HCT116 (cell line): ENCODE results near the gene ABHD12B. TPM values are rescaled to one million over a fixed set of nuclear protein-coding genes. Genes with fewer than 3 reads are reported as not detected.

Source experiments
- ATAC-seq: fragments of 200-7000 bp; cut with Tn5 transposase; 2 replicates; pipeline ENCODE4 v1.9.1; 2020; ENCODE audit warnings: mild to moderate bottlenecking, moderate library complexity
- BruUV-seq: library from RNA; stranded (reverse); fragments of 400-500 nt; replicated peaks from 2 replicates; lab custom pipeline; 2021; lab: Mats Ljungman, UMichigan
- CTCF ChIA-PET: fragments of 300-600 bp; sonication (Branson Sonifier 250); formaldehyde crosslinking; loops from one replicate; lab custom pipeline; 2021; ENCODE audit warnings: antibody characterized with exemption; lab: Charles Lee
- POLR2A ChIA-PET: fragments of 300-600, 350-600 bp; sonication (Branson Sonifier 250); formaldehyde crosslinking; loops from one replicate; lab custom pipeline; 2021; ENCODE audit warnings: antibody characterized with exemption; lab: Charles Lee
- RAD21 ChIA-PET, 2 experiments: fragments of 300-600 bp; sonication (Branson Sonifier 250); formaldehyde crosslinking; loops; one replicate each; lab custom pipeline; 2023; ENCODE audit warnings: low total read pairs in 2 of 2; ENCODE audit not compliant: uncharacterized antibody in 2 of 2, unreplicated experiment in 2 of 2, low non-redundant PET in 1 of 2; lab: Charles Lee
- DNase-seq: peaks from one replicate; pipeline ENCODE4 v3.0.0-alpha.2; 2010; ENCODE audit warnings: low read depth, low spot score
- H2AFZ ChIP-seq: fragments of 200-600 bp; shearing (Covaris generic), sonication (generic); 2 replicates; pipeline ENCODE4 v1.6.1; 2017; ENCODE audit warnings: low read depth, mixed run types, mixed read lengths, antibody characterized with exemption, low read length; ENCODE audit not compliant: poor library complexity, severe bottlenecking
- H3K27ac ChIP-seq: 2 replicates; pipeline ENCODE4 v1.5.1; 2012; ENCODE audit warnings: low read depth, low read length
- H3K27me3 ChIP-seq: fragments of 200-600 bp; sonication (generic); 2 replicates; pipeline ENCODE4 v1.6.1; 2016; ENCODE audit warnings: mixed run types, low read length, mixed read lengths; ENCODE audit not compliant: insufficient read depth
- H3K36me3 ChIP-seq, 2 experiments: fragments of 200-500 bp in 1 of 2; fragments of 200-600 bp in 1 of 2; sonication (Bioruptor generic) in 1 of 2; sonication (generic) in 1 of 2; 2 replicates each; pipeline versions ENCODE4 v1.5.1 to v1.6.1; 2014 to 2016; ENCODE audit warnings: low read length in 2 of 2, inconsistent platforms in 1 of 2, mixed read lengths in 1 of 2, mixed run types in 1 of 2; ENCODE audit not compliant: insufficient read depth in 2 of 2, control insufficient read depth in 1 of 2
- H3K4me1 ChIP-seq, 2 experiments: fragments of 200-600 bp in 1 of 2; sonication (generic) in 1 of 2; 2 replicates each; pipeline versions ENCODE4 v1.5.1 to v1.6.1; 2012 to 2017; ENCODE audit warnings: low read length in 2 of 2, inconsistent platforms in 1 of 2, mild to moderate bottlenecking in 1 of 2, mixed read lengths in 1 of 2, mixed run types in 1 of 2, moderate library complexity in 1 of 2; ENCODE audit not compliant: insufficient read depth in 2 of 2, control insufficient read depth in 1 of 2
- H3K4me2 ChIP-seq: fragments of 200-600 bp; sonication (generic); 2 replicates; pipeline ENCODE4 v1.6.1; 2017; ENCODE audit warnings: mixed run types, low read length, mixed read lengths
- H3K4me3 ChIP-seq, 2 experiments: fragments of 200-600 bp in 1 of 2; sonication (generic) in 1 of 2; replicated peaks in 1 of 2; 2 replicates each; pipeline ENCODE4 v1.5.1; 2011 to 2016; ENCODE audit warnings: low read length in 2 of 2, control low read depth in 1 of 2, low read depth in 1 of 2, mild to moderate bottlenecking in 1 of 2, mixed read lengths in 1 of 2, mixed run types in 1 of 2
- H3K79me2 ChIP-seq: fragments of 200-600 bp; sonication (generic); 2 replicates; pipeline ENCODE4 v1.6.1; 2017; ENCODE audit warnings: mild to moderate bottlenecking, mixed run types, low read length, moderate library complexity, mixed read lengths; ENCODE audit not compliant: insufficient read depth
- H3K9ac ChIP-seq: fragments of 200-600 bp; sonication (generic); 2 replicates; pipeline ENCODE4 v1.6.1; 2016; ENCODE audit warnings: low read length, mixed read lengths
- H3K9me2 ChIP-seq: fragments of 200-600 bp; sonication (generic), shearing (Covaris generic); 2 replicates; pipeline ENCODE4 v1.6.1; 2017; ENCODE audit warnings: mixed run types, mild to moderate bottlenecking, moderate library complexity; ENCODE audit not compliant: insufficient read depth
- H3K9me3 ChIP-seq, 2 experiments: fragments of 200-500 bp in 1 of 2; fragments of 200-600 bp in 1 of 2; sonication (Bioruptor generic) in 1 of 2; sonication (generic) in 1 of 2; 2 replicates each; pipeline ENCODE4 v1.6.1; 2014 to 2017; ENCODE audit warnings: low read length in 2 of 2, mixed read lengths in 2 of 2, inconsistent platforms in 1 of 2, low read depth in 1 of 2, mild to moderate bottlenecking in 1 of 2, mixed run types in 1 of 2, moderate library complexity in 1 of 2; ENCODE audit not compliant: control insufficient read depth in 1 of 2, insufficient read depth in 1 of 2
- H4K20me1 ChIP-seq: fragments of 200-600 bp; sonication (generic), shearing (Covaris generic); 2 replicates; pipeline ENCODE4 v1.6.1; 2017; ENCODE audit warnings: mixed run types, mild to moderate bottlenecking, moderate library complexity; ENCODE audit not compliant: insufficient read depth
- CBX3 ChIP-seq: IDR thresholded peaks from 2 replicates; pipeline ENCODE4 v1.6.1; 2012; ENCODE audit warnings: low read depth
- CTCF ChIP-seq, 3 experiments: fragments of 200-600 bp in 1 of 3; sonication (generic) in 1 of 3; IDR thresholded peaks in 2 of 3; conservative IDR thresholded peaks in 1 of 3; 2 replicates each; pipeline ENCODE4 v1.5.1; 2012 to 2017; ENCODE audit warnings: low read depth in 2 of 3, low read length in 2 of 3, antibody characterized with exemption in 1 of 3, borderline replicate concordance in 1 of 3, control low read depth in 1 of 3, mild to moderate bottlenecking in 1 of 3, mixed read lengths in 1 of 3, mixed run types in 1 of 3, moderate library complexity in 1 of 3; ENCODE audit not compliant: insufficient read depth in 1 of 3
- EGR1 ChIP-seq: IDR thresholded peaks from 2 replicates; pipeline ENCODE4 v1.6.1; 2012; ENCODE audit warnings: low read depth
- ELF1 ChIP-seq: IDR thresholded peaks from 2 replicates; pipeline ENCODE4 v1.6.1; 2012; ENCODE audit warnings: low read depth, borderline replicate concordance
- EZH2 ChIP-seq: fragments of 200-600 bp; sonication (generic); IDR thresholded peaks from 2 replicates; pipeline ENCODE4 v1.6.1; 2017; ENCODE audit warnings: antibody characterized with exemption, mixed run types
- EZH2phosphoT487 ChIP-seq: fragments of 200-600 bp; IDR thresholded peaks from 2 replicates; pipeline ENCODE4 v1.6.1; 2018; ENCODE audit warnings: antibody characterized with exemption, borderline replicate concordance
- MAX ChIP-seq: IDR thresholded peaks from 2 replicates; pipeline ENCODE4 v1.6.1; 2012
- POLR2A ChIP-seq: IDR thresholded peaks from 2 replicates; pipeline ENCODE4 v1.7.0; 2011; ENCODE audit warnings: borderline replicate concordance; ENCODE audit not compliant: insufficient read depth, insufficient read length; ENCODE audit errors: extremely low read depth
- RAD21 ChIP-seq: IDR thresholded peaks from 2 replicates; pipeline ENCODE4 v1.6.1; 2012; ENCODE audit warnings: low read depth, mild to moderate bottlenecking
- REST ChIP-seq: IDR thresholded peaks from 2 replicates; pipeline ENCODE4 v1.6.1; 2012; ENCODE audit warnings: low read depth
- SIN3A ChIP-seq: IDR thresholded peaks from 2 replicates; pipeline ENCODE4 v1.6.1; 2012; ENCODE audit warnings: low read depth
- SP1 ChIP-seq: IDR thresholded peaks from 2 replicates; pipeline ENCODE4 v1.6.1; 2012; ENCODE audit warnings: low read depth
- SRF ChIP-seq: IDR thresholded peaks from 2 replicates; pipeline ENCODE4 v1.6.1; 2012; ENCODE audit warnings: low read depth
- YY1 ChIP-seq: IDR thresholded peaks from 2 replicates; pipeline ENCODE4 v1.6.1; 2011; ENCODE audit warnings: low read length, low read depth, moderate library complexity, mild to moderate bottlenecking; ENCODE audit not compliant: insufficient replicate concordance; ENCODE audit errors: extremely low read depth
- ZBTB33 ChIP-seq: IDR thresholded peaks from 2 replicates; pipeline ENCODE4 v1.6.1; 2011; ENCODE audit warnings: mild to moderate bottlenecking, low read length, moderate library complexity; ENCODE audit not compliant: insufficient replicate concordance; ENCODE audit errors: extremely low read depth
- ZFX ChIP-seq: fragments of 450-650 bp; IDR thresholded peaks from 2 replicates; pipeline ENCODE4 v1.6.1; 2017
- intact Hi-C: fragments of 100-400 bp; cut with micrococcal nuclease; formaldehyde crosslinking; loops from 2 replicates; pipeline ENCODE4 v1.10.0; 2022
- total RNA-seq: library from RNA; stranded (reverse); gene quantifications from one replicate; pipeline ENCODE4 v1.2.1, GENCODE V29; 2021; ENCODE audit not compliant: unreplicated experiment

ABHD12B gene
- total RNA-seq, 1 experiment from 2014 or later = 0.74 TPM

GRCh38 chr14:50947446-50947845, 75.6 kb downstream of the ABHD12B start:
- no peak overlapping the region for H3K27ac ChIP-seq
- intact Hi-C loops = no loop called here
- no TSS peak for BruUV-seq

More at GRCh38 chr14:50947446-50947845, 75.6 kb downstream of the ABHD12B start:
- ATAC-seq = no peak
- ChIA-PET POLR2A (interaction anchor here (1.0 kb wide), 1 partner anchor 8 kb away, joined by 3 read pairs; no protein-coding TSS in a partner anchor), RAD21 (no interaction called here), CTCF (no interaction called here)
- H3K9me2 ChIP-seq = no peaks in the 10 kb centered on the region
- H3K4me3 ChIP-seq = no peak overlapping the region
- no peak overlapping the region for H3K9ac ChIP-seq
- no peaks in the 10 kb centered on the region for H4K20me1 ChIP-seq
- H3K4me2 ChIP-seq = no peak overlapping the region
- H3K4me1 ChIP-seq = peaks cover 3 to 12% of the 10 kb centered on the region in 2 experiments; a peak in 3 of 4 replicates
- H2AFZ ChIP-seq = no peak overlapping the region
- no peak for DNase-seq
- peaks cover 18% of the 10 kb centered on the region for H3K79me2 ChIP-seq
- TF ChIP-seq EGR1 (no peak), ZBTB33 (no peak), RAD21 (no peak), SRF (no peak), ZFX (no peak), EZH2phosphoT487 (no peak), EZH2 (no peak), CTCF (IDR thresholded peaks at IDR 0.05 in 2 of 3, conservative IDR thresholded peaks at IDR 0.05 in 1 of 3; ENCODE audit: borderline replicate concordance in 1 of 3, insufficient read depth in 1 of 3, low read depth in 2 of 3, low read length in 2 of 3) (no peak), POLR2A (no peak), CBX3 (no peak), MAX (no peak), ELF1 (no peak), REST (no peak), SIN3A (no peak), YY1 (no peak), SP1 (no peak)
- H3K36me3 ChIP-seq = no peaks in the 10 kb centered on the region; a peak in 1 of 4 replicates
- H3K27me3 ChIP-seq = no peaks in the 10 kb centered on the region
- H3K9me3 ChIP-seq = no peaks in the 10 kb centered on the region
